Subcutaneous adipose tissue (tissue), 4 donors: ENCODE data around the gene BTN2A1. TPM values are rescaled to one million over a fixed set of nuclear protein-coding genes. Genes with fewer than 3 reads are reported as not detected.

Source experiments
- CTCF ChIP-seq: fragments of 450-650 bp; IDR thresholded peaks from one replicate; pipeline ENCODE4 v1.5.1; 2016; ENCODE audit warnings: low read depth, mild to moderate bottlenecking, control low read depth, antibody characterized with exemption, moderate library complexity
- total RNA-seq, 4 donors: library from RNA; depleted of rRNA; stranded (reverse); fragments of >200 nt; gene quantifications; one replicate each; pipeline ENCODE4 v1.1.0, GENCODE V29; 2016

Gene BTN2A1
- total RNA-seq, 4 donors from 2014 or later = 11.6 to 20.7 (median 16.4) TPM

GRCh38 chr6:26438000-26438399 is 19.8 kb upstream of the BTN2A1 start:
- TF ChIP-seq CTCF = no peak

- no peak for TF ChIP-seq CTCF
Observed at GRCh38 chr6:26439151-26440125, 18.3 kb upstream of the BTN2A1 start.

GRCh38 chr6:26440977-26441358 is 16.8 kb upstream of the BTN2A1 start:
- no peak for TF ChIP-seq CTCF

GRCh38 chr6:26441977-26442376 is 15.8 kb upstream of the BTN2A1 start:
- no peak for TF ChIP-seq CTCF

GRCh38 chr6:26445934-26446667 is 11.7 kb upstream of the BTN2A1 start:
- no peak for TF ChIP-seq CTCF

- TF ChIP-seq CTCF = no peak
Observed at GRCh38 chr6:26447257-26447656, 10.5 kb upstream of the BTN2A1 start.

- no peak for TF ChIP-seq CTCF
Observed at GRCh38 chr6:26450240-26450639, 7.5 kb upstream of the BTN2A1 start.
